ENCODE data around the gene GLYR1.

The GLYR1 gene

GRCh38 chr16:4880006-4880580, 33.0 kb upstream of the GLYR1 start:
- no peak for DNase-seq (ENCODE audit: low read depth, low spot score)

- DNase-seq (ENCODE audit: low read depth, low spot score): no peak
These were observed 32.0 kb upstream of the GLYR1 start for GRCh38 chr16:4879049-4879448.

GRCh38 chr16:4877380-4877685, 30.2 kb upstream of the GLYR1 start:
- DNase-seq (ENCODE audit: low read depth, low spot score): no peak

- DNase-seq (ENCODE audit: low read depth, low spot score): no peak
These were observed 29.7 kb upstream of the GLYR1 start for GRCh38 chr16:4876646-4877379.

- no peak for DNase-seq (ENCODE audit: low read depth, low spot score)
These were observed 27.6 kb upstream of the GLYR1 start for GRCh38 chr16:4874666-4875065.

GRCh38 chr16:4873091-4873490, 26.0 kb upstream of the GLYR1 start:
- no peak for DNase-seq (ENCODE audit: low read depth, low spot score)

- DNase-seq (ENCODE audit: low read depth, low spot score): no peak
These were observed 24.0 kb upstream of the GLYR1 start for GRCh38 chr16:4871071-4871470.

GRCh38 chr16:4870138-4870671, 23.1 kb upstream of the GLYR1 start:
- no peak for DNase-seq (ENCODE audit: low read depth, low spot score)

- DNase-seq (ENCODE audit: low read depth, low spot score): no peak
These were observed 22.2 kb upstream of the GLYR1 start for GRCh38 chr16:4869147-4869805.

- DNase-seq (ENCODE audit: low read depth, low spot score): no peak
These were observed 21.4 kb upstream of the GLYR1 start for GRCh38 chr16:4868535-4868934.

- DNase-seq (ENCODE audit: low read depth, low spot score): no peak
These were observed 20.9 kb upstream of the GLYR1 start for GRCh38 chr16:4868026-4868425.

GRCh38 chr16:4866586-4866985, 19.5 kb upstream of the GLYR1 start:
- DNase-seq (ENCODE audit: low read depth, low spot score): no peak

GRCh38 chr16:4865231-4865860, 18.3 kb upstream of the GLYR1 start:
- no peak for DNase-seq (ENCODE audit: low read depth, low spot score)

GRCh38 chr16:4864728-4865127, 17.6 kb upstream of the GLYR1 start:
- no peak for DNase-seq (ENCODE audit: low read depth, low spot score)

- no peak for DNase-seq (ENCODE audit: low read depth, low spot score)
These were observed 15.6 kb upstream of the GLYR1 start for GRCh38 chr16:4862639-4863038.

GRCh38 chr16:4860727-4861342, 13.7 kb upstream of the GLYR1 start:
- DNase-seq (ENCODE audit: low read depth, low spot score): no peak

GRCh38 chr16:4859900-4860255, 12.8 kb upstream of the GLYR1 start:
- DNase-seq (ENCODE audit: low read depth, low spot score): no peak

- no peak for DNase-seq (ENCODE audit: low read depth, low spot score)
These were observed 12.3 kb upstream of the GLYR1 start for GRCh38 chr16:4859190-4859899.

- no peak for DNase-seq (ENCODE audit: low read depth, low spot score)
These were observed 8.7 kb upstream of the GLYR1 start for GRCh38 chr16:4855804-4856203.

GRCh38 chr16:4855371-4855770, 8.3 kb upstream of the GLYR1 start:
- no peak for DNase-seq (ENCODE audit: low read depth, low spot score)

GRCh38 chr16:4852221-4852872, 5.3 kb upstream of the GLYR1 start:
- no peak for DNase-seq (ENCODE audit: low read depth, low spot score)
